ENCODE data around the gene ROR2.
"Not testable (repeated sequence)": the region's sequence is repeated elsewhere in the genome, so short reads cannot be mapped to it uniquely, and the experiment has no call there.

The ROR2 gene

GRCh38 chr9:91949946-91950664 is at the start of gene ROR2:
Gene ROR2 (minus strand): TSS chr9:91950228.
- DNase-seq, result no peak

GRCh38 chr9:91995000-91995655 is 45.1 kb upstream of the ROR2 start:
- DNase-seq, result no peak

DNA sequence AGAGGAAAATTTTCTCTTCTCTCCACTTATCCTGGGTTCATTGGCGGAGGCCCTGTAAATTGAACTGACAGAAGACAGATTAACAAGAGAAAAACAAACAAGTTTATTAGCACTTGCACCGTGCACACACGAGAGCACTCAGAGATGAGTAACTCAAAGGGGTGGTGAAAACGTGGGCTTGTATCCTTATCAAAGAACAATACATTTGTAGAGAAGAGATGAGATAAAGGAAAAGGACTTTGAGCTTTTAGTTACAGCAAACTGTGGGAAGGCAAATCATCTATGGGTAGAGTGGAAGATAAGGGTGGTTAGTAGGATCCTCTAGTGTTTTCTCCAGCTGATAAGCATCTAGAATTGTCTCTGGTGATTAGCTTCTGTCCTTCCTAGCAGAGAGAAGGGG is 44.4 kb upstream of the ROR2 start:
- DNase-seq, result no peak

DNA sequence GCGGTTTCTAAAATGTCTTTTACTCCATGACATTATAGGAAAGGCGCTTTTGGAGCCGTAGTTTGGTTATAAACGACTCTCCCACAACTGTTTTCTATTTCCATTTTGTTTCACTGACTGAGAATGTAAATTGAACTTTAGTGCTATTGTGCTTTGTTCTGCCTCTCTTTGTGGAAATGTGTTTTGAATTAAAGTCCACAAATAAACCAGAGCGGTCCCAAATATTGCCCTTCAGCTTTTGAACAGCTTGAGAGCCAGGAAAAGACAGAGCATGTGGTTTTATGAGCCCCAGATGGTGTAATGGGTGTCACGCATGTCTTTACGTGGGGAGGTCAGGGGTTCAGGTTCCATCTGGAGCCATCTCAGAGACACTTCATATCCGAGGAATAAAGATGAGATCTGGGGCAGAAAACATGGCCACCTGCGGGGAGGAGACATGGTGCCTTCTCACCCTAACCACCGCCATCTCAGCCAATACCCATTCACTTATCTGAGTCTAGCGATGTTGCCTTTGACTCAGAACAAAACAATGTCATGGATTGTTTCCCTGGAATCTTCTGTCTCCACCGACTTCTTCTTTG is 42.5 kb upstream of the ROR2 start:
- no peak for DNase-seq

DNA sequence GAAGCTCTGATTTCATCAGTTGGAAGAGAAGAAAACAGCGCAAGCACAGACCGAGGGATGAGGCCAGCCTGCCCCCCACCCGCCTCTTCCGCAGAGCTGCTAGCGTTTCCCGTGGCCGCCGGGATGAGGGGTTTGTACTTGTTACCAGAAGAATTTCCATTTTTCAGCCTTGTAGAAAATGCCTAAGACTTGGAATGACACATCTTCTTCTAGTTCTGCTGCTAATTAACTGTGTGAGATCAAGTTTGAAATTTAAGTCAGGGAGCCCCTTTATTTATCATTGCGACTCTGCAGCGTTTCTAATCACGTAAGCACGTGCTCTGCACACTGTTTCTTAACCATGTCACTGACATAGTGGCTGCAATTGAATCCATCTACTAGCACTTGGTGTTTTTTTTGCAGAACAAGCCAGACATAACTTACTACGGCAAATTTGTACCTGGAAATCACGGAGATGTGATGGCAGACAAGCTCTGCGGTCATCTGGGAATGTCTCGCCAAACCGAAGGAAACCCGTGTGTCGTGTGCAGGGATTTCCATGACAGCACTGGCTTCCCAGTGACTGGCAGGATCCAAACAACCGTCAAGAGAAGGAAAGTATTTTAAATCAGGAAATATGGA is 41.8 kb upstream of the ROR2 start:
- no peak for DNase-seq

DNA sequence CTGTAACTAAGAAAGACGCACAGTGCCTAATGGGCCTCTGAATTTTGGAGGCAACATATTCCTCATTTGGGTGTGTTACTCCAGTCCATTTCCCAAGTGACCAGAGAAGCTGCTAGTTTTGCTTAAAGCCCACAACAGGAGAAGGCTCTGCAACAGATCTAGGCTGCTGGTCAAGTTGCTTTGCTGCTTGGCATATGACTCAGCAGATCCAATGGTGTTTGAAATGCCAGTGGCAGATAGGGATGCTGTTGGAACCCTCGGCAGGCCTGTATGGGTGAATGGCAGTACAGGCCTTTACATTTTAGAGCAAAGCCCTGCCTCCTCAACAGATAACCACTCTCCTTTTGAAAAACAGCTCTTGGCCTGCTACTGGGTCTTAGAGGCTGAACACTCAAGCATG is 36.2 kb upstream of the ROR2 start:
- DNase-seq, result no peak

- no peak for DNase-seq
Observed at GRCh38 chr9:91985692-91986091, 35.7 kb upstream of the ROR2 start.

DNA sequence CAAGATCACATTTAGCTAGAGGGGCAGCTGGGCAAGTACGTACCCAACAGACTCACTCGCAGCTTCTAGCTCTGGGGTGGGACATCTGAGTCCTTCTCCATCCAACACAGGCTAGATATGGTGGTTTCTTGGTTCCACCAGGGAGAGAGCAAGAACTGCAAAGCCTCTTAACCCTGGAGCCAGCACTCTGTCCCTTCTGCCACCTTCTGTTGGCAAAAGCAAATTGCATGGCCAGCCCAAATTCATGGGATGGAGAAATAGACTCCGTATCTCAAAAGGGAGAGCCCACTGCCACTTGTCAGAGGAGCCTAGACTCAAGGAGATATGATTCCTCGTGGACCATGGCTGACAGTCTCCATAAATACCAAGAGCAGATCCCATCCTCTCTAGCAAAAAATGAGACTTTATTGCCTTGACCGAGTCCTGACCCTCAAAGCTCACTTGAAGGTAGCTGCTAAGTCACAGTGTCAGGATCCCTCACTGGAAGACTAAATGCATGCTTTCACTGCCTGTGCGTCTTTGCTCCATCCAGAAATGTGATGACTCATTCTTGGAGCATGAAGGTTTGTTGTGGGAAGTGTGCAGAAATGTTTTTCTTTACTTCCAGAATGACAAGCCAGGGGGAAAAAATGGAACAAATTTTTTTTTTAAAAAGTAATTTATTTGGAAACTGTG is 28.8 kb upstream of the ROR2 start:
- DNase-seq, result no peak

- DNase-seq, result not testable (repeated sequence)
Observed at GRCh38 chr9:91975254-91975653, 25.2 kb upstream of the ROR2 start.

GRCh38 chr9:91972711-91973110 is 22.7 kb upstream of the ROR2 start:
- DNase-seq, result no peak

- no peak for DNase-seq
Observed at GRCh38 chr9:91972076-91972626, 22.1 kb upstream of the ROR2 start.

DNA sequence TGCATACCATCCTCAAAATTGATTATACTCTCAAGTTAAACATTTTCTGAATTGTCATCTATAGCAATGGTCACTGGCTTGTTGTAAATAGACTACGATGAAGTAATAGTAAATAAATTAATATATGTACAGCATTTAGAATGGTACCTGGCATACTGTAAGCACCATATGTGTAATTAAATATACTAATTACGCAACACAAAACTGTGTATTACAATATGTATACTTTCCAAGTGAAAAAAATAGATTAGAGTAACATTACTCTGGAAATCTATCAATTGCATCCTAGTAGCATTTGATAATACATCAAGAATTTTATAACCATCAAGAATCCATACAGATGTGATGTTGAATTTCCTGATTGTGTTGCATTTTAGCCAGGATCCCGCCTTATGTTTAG is 17.2 kb upstream of the ROR2 start:
- DNase-seq, result no peak

GRCh38 chr9:91966503-91966902 is 16.5 kb upstream of the ROR2 start:
- DNase-seq, result no peak

DNA sequence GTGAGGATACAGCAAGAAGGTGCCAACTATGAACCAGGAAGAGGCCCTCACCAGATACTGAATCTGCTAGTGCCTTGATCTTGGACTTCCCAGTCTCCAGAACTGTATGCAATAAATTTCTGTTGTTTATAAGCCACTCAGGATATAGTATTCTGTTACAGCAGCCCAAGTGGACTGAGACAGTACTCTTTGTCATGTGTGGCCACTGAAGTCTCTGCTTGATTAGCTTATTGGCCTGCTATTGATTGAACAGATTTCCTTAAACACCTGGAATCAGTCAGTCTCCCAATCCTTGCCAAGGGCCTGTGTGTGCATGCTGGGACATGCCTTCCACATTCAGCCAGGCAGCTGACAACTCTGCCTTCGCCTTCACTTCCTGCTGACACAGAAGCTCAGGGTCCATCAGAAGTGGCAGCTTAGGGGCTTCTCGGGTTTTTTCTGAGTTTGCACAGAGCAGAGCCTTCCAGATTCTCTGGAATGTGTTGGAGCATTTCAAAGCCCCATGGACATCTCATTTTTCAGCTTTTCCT is 13.7 kb upstream of the ROR2 start:
- DNase-seq, result no peak

- no peak for DNase-seq
Observed at GRCh38 chr9:91960367-91960766, 10.3 kb upstream of the ROR2 start.

DNA sequence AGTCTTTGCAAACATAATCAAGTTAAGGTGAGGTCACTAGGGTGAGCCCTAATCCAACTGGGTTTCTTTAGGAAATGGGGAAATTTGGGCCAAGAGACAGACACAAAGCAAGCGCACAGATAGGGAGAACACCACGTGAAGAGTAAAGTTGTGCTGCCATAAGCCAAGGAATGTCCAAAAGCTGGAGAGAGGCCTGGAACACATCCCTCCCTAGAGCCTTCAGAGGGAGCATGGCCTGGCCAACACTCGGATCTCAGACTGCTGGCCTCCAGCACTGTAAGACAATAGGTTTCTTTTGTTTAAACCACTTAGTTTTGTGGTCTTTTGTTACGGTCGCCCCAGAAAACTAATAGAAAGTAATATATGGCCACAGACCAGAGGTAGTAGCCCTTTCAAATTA is 8.1 kb upstream of the ROR2 start:
- DNase-seq, result no peak

GRCh38 chr9:91954841-91955471 is 4.9 kb upstream of the ROR2 start:
- DNase-seq, result no peak

- no peak for DNase-seq
Observed at GRCh38 chr9:91953718-91954117, 3.7 kb upstream of the ROR2 start.

GRCh38 chr9:91951944-91952520 is 2.0 kb upstream of the ROR2 start:
- no peak for DNase-seq

DNA sequence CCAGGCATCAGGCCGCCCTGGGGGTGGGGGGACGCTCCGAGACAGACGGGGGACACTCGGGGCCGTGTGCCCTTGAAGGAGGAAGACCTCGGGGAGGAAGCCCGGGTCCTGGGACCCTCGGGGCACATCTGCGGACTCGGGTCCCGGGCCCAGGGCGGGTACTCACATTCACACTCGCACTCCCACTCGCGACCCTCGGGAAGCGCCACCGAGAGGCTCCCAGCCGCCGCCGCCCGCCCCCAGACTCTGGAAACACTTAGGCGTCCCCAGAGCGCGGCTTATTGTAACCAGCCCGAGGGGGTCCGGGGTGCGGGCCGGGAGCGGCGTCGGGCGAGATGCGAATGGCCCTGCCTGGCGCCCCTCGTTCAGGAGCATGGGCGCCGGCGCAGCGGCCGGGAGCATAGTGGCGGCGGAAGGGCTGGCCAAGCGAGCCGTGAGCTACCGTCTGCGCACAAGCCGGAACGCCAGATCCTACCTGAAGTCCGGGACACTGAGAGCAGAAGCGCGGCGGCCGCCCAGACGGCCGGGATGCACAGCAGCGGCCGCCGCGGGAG is 559 bp downstream of the ROR2 start:
- no peak for DNase-seq

DNA sequence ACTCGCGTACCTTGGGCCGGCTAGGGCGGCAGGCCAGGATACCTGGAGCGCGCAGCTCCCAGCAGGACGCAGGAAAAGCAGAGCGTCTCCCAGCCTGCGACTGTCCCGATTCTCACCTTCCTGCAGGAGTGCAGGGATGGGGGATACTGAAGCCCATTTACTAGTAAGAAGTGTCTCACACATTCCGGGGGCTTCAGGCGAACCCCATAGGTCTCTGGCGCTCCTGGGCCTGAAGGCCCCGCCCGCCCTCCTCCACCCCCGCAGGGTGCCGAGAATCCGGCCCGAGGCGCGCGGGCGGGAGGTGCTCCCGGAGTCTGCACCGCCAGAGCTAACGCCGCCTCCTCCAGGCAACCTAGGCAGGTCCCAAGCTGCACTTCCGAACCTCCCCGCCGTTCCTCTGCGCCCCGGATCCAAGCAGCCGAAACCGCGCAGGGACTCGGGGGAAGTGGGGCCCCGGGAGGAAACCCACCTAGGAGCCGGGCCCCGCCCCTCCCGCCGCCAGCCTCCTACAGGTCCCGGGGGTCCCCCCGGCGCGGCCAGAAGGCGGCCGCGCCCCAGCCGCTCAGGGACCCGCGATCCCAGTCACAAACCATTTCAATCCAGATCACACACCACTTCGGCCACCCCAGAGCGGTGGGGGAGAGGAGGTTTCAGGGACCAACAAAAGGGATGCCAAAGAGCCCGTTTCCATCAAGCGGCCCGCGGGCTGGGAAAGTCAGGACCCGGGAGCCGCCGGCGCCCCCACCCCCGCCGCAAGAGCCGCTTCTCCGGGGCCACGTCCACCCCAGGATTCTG is 1.2 kb downstream of the ROR2 start:
- no peak for DNase-seq

Measured in NCI-H1436 treated with DMSO at 0.1 percent for 48 hours (cell line).